AG04450 (cell line): Measurements from ENCODE around the gene CPT1C. TPM values are rescaled to one million over a fixed set of nuclear protein-coding genes. Genes with fewer than 3 reads are reported as not detected.

Experiments
- CTCF ChIA-PET: fragments of 300-600, 350-600 bp; formaldehyde crosslinking; extraction: SDS; loops from one replicate; lab custom pipeline; 2022; ENCODE audit warnings: antibody characterized with exemption, inconsistent platforms; lab: Charles Lee
- POLR2A ChIA-PET: fragments of 350-600 bp; formaldehyde crosslinking; extraction: SDS; loops from one replicate; lab custom pipeline; 2021; ENCODE audit warnings: antibody characterized with exemption, inconsistent platforms; lab: Yijun Ruan, JAX
- DNase-seq: peaks from one replicate; pipeline ENCODE4 v3.0.0-alpha.2; 2011; ENCODE audit warnings: low read depth, low spot score
- H3K27ac ChIP-seq: one replicate; pipeline ENCODE4 v1.5.1; 2012; ENCODE audit warnings: low read depth, low read length, control low read depth
- H3K27me3 ChIP-seq: one replicate; pipeline ENCODE4 v1.6.0; 2012; ENCODE audit warnings: low read length; ENCODE audit not compliant: control insufficient read depth, insufficient read depth
- H3K4me3 ChIP-seq: 2 replicates; pipeline ENCODE4 v1.5.1; 2011; ENCODE audit warnings: mild to moderate bottlenecking, low read depth, low read length, control low read depth
- H3K9me3 ChIP-seq: 2 replicates; pipeline ENCODE4 v1.5.1; 2012; ENCODE audit warnings: low read length; ENCODE audit not compliant: control insufficient read depth, insufficient read depth
- CTCF ChIP-seq: IDR thresholded peaks from 2 replicates; pipeline ENCODE4 v1.5.1; 2011; ENCODE audit warnings: low read depth, low read length, control low read depth, inconsistent platforms
- polyA minus RNA-seq: library from RNA; depleted of rRNA, polyadenylated mRNA; stranded (reverse); fragments of >200 nt; gene quantifications from 2 replicates; pipeline ENCODE4 v1.2.3, GENCODE V29; 2011; rRNA and poly(A)+ RNA removed
- polyA plus RNA-seq: library from polyadenylated mRNA; depleted of rRNA; stranded (reverse); fragments of >200 nt; gene quantifications from 2 replicates; pipeline ENCODE4 v1.2.3, GENCODE V29; 2011; rRNA removed

CPT1C gene
- polyA plus RNA-seq (20.3 and 24.2 TPM in 2 replicates), polyA minus RNA-seq (22.8 and 28.5 TPM in 2 replicates)

GRCh38 chr19:49690656-49691242 lies at the start of gene CPT1C:
CPT1C (plus strand) TSS chr19:49691116; CDS start chr19:49692253, 1,137 bp downstream.
- peak within 1 kb of the TSS; percentile 70 for H3K27ac ChIP-seq
- DNase-seq = peak; percentile 61
- POLR2A ChIA-PET = interaction anchor here (0.8 to 3.3 kb wide), 3 partner anchors 14 to 118 kb away, joined by 4 to 9 read pairs (median 6); partner anchors contain the start of gene PRMT1

GRCh38 chr19:49641688-49642491 lies 49.0 kb upstream of the CPT1C start, which contains the start of gene SCAF1:
SCAF1 (plus strand) TSS chr19:49642209; CDS start chr19:49645027, 2,818 bp downstream.
- ChIA-PET POLR2A (interaction anchor here (0.5 to 3.8 kb wide), 12 partner anchors 8 to 256 kb away, joined by 3 to 18 read pairs (median 5); partner anchors contain the start of genes NOSIP, PRMT1 and PRR12), CTCF (interaction anchor here (1.0 kb wide), 1 partner anchor 71 kb away, joined by 4 read pairs; no protein-coding TSS in a partner anchor)
- peak; percentile 99 for DNase-seq
- H3K9me3 ChIP-seq = no peaks in the 10 kb centered on the region
- peak within 1 kb of the TSS; percentile 99 for H3K4me3 ChIP-seq
- no peak for TF ChIP-seq CTCF
- H3K27ac ChIP-seq = peak within 1 kb of the TSS; percentile 100
- no peaks in the 10 kb centered on the region for H3K27me3 ChIP-seq

More at GRCh38 chr19:49690656-49691242, at the start of gene CPT1C:
- no peaks in the 10 kb centered on the region; the same call in 1 of the 2 replicates for H3K9me3 ChIP-seq
- CTCF ChIA-PET = interaction anchor here (1.2 to 3.0 kb wide), 2 partner anchors 10 to 13 kb away, joined by 4 to 14 read pairs; no protein-coding TSS in a partner anchor
- H3K4me3 ChIP-seq = peak within 1 kb of the TSS; percentile 73
- no peaks in the 10 kb centered on the region for H3K27me3 ChIP-seq
- no peak for TF ChIP-seq CTCF

GRCh38 chr19:49642492-49643035 lies 48.4 kb upstream of the CPT1C start:
- no peak for DNase-seq
- POLR2A ChIA-PET = interaction anchor here (0.9 to 3.8 kb wide), 7 partner anchors 11 to 62 kb away, joined by 4 to 18 read pairs (median 6); partner anchors contain the start of genes NOSIP, PRMT1 and PRR12
- Histone ChIP-seq H3K27ac (peak overlapping the region; percentile 85), H3K27me3 (no peaks in the 10 kb centered on the region), H3K9me3 (no peaks in the 10 kb centered on the region), H3K4me3 (peak overlapping the region; percentile 99)
- CTCF ChIA-PET = interaction anchor here (1.0 to 1.4 kb wide), 2 partner anchors 30 to 72 kb away, joined by 4 to 5 read pairs; no protein-coding TSS in a partner anchor
- TF ChIP-seq CTCF = no peak

GRCh38 chr19:49643466-49643865 lies 47.5 kb upstream of the CPT1C start:
- Histone ChIP-seq H3K4me3 (peak overlapping the region; percentile 99), H3K27ac (no peak overlapping the region), H3K27me3 (no peaks in the 10 kb centered on the region), H3K9me3 (no peaks in the 10 kb centered on the region)
- DNase-seq = no peak
- TF ChIP-seq CTCF = no peak
- CTCF ChIA-PET = interaction anchor here (0.9 to 1.4 kb wide), 2 partner anchors 29 to 37 kb away, joined by 3 to 5 read pairs; no protein-coding TSS in a partner anchor
- POLR2A ChIA-PET = interaction anchor here (3.8 kb wide), 1 partner anchor 33 kb away, joined by 18 read pairs; the partner anchor contains the start of gene PRMT1
